ENCODE results near the gene CEP70. TPM values are rescaled to one million over a fixed set of nuclear protein-coding genes. Genes with fewer than 3 reads are reported as not detected.

The CEP70 gene
- total and polyA plus RNA-seq, 10 of the 15 experiments (the other 5 are each of a cell fraction or from before 2014, with no cell fraction given): 1.4 to 9.3 (median 2.2) TPM

DNA sequence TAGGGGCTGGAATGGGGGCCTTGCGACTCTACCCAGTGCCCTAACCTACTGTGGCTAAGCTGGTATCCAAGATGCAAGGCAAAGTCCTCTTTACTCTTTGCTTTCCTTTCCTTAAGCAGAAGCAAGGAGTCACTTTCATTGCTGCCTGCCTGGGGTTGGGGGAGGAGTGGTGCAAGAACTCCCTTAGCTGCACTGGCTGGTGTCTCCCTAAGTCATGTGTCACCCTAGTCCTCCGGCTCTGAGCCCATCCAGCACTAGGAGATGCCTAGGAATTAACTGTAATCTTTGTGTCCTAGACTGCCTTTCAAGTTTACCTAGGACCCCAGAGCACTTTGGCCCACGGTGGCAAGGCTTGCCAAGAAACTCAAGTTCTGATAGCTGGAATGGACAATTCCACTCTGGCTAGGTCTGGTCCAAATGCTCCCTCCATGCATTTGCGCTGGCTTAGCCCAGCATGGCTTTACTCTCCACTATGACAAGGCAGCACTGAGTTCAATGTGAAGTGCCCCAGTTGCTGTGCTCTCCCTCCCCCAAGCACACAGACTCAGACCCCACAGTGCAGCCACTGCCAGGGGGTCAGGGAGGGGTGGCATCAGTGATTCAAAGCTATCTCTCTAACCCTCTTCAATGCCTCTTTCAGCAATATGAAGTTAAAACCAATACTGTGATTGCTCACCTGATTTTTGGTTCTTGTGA lies 100.9 kb downstream of the CEP70 start:
- ATAC-seq (no peak), FAIRE-seq (no peak), DNase-seq (ENCODE audit: low read depth, low spot score) (no peak)
- POLR2A ChIA-PET: no interaction called here
- SMC1A ChIA-PET (ENCODE audit: uncharacterized antibody, unreplicated experiment): no interaction called here
- RAD21 ChIA-PET (ENCODE audit: unreplicated experiment): no interaction called here
- Histone ChIP-seq H3K4me1 (ENCODE audit: control insufficient read depth, insufficient read depth, low read length) (no peaks in the 10 kb centered on the region), H3K4me2 (ENCODE audit: control insufficient read depth, insufficient read depth) (no peak overlapping the region), H3K79me2 (ENCODE audit: control insufficient read depth, insufficient read depth, low read length) (no peaks in the 10 kb centered on the region), H3K27ac (ENCODE audit: control insufficient read depth, insufficient read depth) (no peak overlapping the region), H2AFZ (ENCODE audit: control insufficient read depth, low read depth, low read length) (no peak overlapping the region), H3K4me3 (no peak overlapping the region), H3K36me3 (ENCODE audit: control insufficient read depth in 2 of 2, insufficient read depth in 2 of 2, low read length in 1 of 2) (no peaks in the 10 kb centered on the region), H3K9ac (ENCODE audit: control insufficient read depth, insufficient read depth, low read length) (no peak overlapping the region), H3K9me3 (replicated peaks; ENCODE audit: control insufficient read depth, insufficient read depth, low read length) (no peaks in the 10 kb centered on the region), H4K20me1 (ENCODE audit: control insufficient read depth, insufficient read depth) (no peaks in the 10 kb centered on the region), H3K27me3 (replicated peaks in 1 of 2; ENCODE audit: control insufficient read depth in 2 of 2, insufficient read depth in 2 of 2, low read length in 1 of 2) (no peaks in the 10 kb centered on the region)
- intact Hi-C loops (cut with micrococcal nuclease; ENCODE audit: unreplicated experiment): no loop called here
- CTCF ChIA-PET: no interaction called here
- no TSS peak for BruUV-seq (replicated peaks)
- TF ChIP-seq ZBED1 (IDR thresholded peaks at IDR 0.05; ENCODE audit: borderline replicate concordance) (no peak), SUPT20H (IDR thresholded peaks at IDR 0.05; ENCODE audit: borderline replicate concordance, control insufficient read depth, low read depth, low read length) (no peak), RAD51 (IDR thresholded peaks at IDR 0.05) (no peak), FOXM1 (IDR thresholded peaks at IDR 0.05; ENCODE audit: low read depth, low read length) (no peak), SMAD5 (IDR thresholded peaks at IDR 0.05; ENCODE audit: low read depth) (no peak), IKZF1 (conservative IDR thresholded peaks at IDR 0.05) (no peak), MTA3 (IDR thresholded peaks at IDR 0.05; ENCODE audit: borderline replicate concordance, low read length) (no peak), NFXL1 (IDR thresholded peaks at IDR 0.05; ENCODE audit: borderline replicate concordance) (no peak), ZNF274 (IDR thresholded peaks at IDR 0.05; ENCODE audit: insufficient read depth, insufficient read length) (no peak)
- WGBS (ENCODE audit: insufficient coverage, insufficient replicate concordance, low lambda C conversion rate, missing lambda C conversion rate): 45% methylated on average over 4 of the region's 4 CpGs
- in situ Hi-C loops (cut with MboI): no loop called here

DNA sequence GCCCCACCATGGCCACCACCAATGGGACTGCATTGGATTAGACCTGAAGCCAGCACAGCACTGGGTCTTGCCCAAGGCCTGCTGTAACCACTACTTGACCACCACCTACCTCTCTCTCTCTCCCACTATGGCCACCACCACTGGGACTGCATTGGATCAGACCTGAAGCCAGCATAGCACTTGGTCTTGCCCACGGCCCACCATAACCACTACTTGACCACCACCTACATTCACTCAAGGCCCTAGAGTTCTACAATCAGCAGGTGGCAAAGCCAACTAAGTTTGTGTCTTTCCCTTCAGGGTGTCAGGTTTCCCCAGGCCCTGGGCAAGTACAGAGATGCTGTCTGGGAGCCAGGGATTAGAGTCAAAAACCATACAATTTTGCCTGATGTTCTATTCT lies 102.1 kb downstream of the CEP70 start:
- FAIRE-seq: no peak
- ChIA-PET RAD21 (ENCODE audit: unreplicated experiment) (no interaction called here), POLR2A (no interaction called here), SMC1A (ENCODE audit: uncharacterized antibody, unreplicated experiment) (no interaction called here), CTCF (no interaction called here)
- in situ Hi-C loops (cut with MboI): no loop called here
- DNase-seq (ENCODE audit: low read depth, low spot score): no peak
- H3K36me3 ChIP-seq (ENCODE audit: control insufficient read depth in 2 of 2, insufficient read depth in 2 of 2, low read length in 1 of 2): no peaks in the 10 kb centered on the region
- no peaks in the 10 kb centered on the region for H3K4me1 ChIP-seq (ENCODE audit: control insufficient read depth, insufficient read depth, low read length)
- no peak overlapping the region for H2AFZ ChIP-seq (ENCODE audit: control insufficient read depth, low read depth, low read length)
- no peak overlapping the region for H3K4me2 ChIP-seq (ENCODE audit: control insufficient read depth, insufficient read depth)
- H3K27me3 ChIP-seq (replicated peaks in 1 of 2; ENCODE audit: control insufficient read depth in 2 of 2, insufficient read depth in 2 of 2, low read length in 1 of 2): no peaks in the 10 kb centered on the region
- H3K79me2 ChIP-seq (ENCODE audit: control insufficient read depth, insufficient read depth, low read length): no peaks in the 10 kb centered on the region
- TF ChIP-seq FOXM1 (IDR thresholded peaks at IDR 0.05; ENCODE audit: low read depth, low read length) (no peak), NR2C2 (IDR thresholded peaks at IDR 0.05; ENCODE audit: borderline replicate concordance, control insufficient read depth, insufficient read length, low read depth) (no peak), ZSCAN29 (IDR thresholded peaks at IDR 0.05) (no peak)
- TF ChIP-seq, protein P1, sequence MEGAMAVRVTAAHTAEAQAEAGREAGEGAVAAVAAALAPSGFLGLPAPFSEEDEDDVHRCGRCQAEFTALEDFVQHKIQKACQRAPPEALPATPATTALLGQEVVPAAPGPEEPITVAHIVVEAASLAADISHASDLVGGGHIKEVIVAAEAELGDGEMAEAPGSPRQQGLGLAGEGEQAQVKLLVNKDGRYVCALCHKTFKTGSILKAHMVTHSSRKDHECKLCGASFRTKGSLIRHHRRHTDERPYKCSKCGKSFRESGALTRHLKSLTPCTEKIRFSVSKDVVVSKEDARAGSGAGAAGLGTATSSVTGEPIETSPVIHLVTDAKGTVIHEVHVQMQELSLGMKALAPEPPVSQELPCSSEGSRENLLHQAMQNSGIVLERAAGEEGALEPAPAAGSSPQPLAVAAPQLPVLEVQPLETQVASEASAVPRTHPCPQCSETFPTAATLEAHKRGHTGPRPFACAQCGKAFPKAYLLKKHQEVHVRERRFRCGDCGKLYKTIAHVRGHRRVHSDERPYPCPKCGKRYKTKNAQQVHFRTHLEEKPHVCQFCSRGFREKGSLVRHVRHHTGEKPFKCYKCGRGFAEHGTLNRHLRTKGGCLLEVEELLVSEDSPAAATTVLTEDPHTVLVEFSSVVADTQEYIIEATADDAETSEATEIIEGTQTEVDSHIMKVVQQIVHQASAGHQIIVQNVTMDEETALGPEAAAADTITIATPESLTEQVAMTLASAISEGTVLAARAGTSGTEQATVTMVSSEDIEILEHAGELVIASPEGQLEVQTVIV (IDR thresholded peaks at IDR 0.05; ENCODE audit: borderline replicate concordance, partially characterized antibody): no peak
- 0% methylated on average over 1 of the region's 1 CpG for WGBS (ENCODE audit: insufficient coverage, insufficient replicate concordance, low lambda C conversion rate, missing lambda C conversion rate)
- no peak overlapping the region for H3K4me3 ChIP-seq
- intact Hi-C loops (cut with micrococcal nuclease; ENCODE audit: unreplicated experiment): no loop called here
- no peak overlapping the region for H3K9ac ChIP-seq (ENCODE audit: control insufficient read depth, insufficient read depth, low read length)
- BruUV-seq (replicated peaks): no TSS peak
- no peaks in the 10 kb centered on the region for H4K20me1 ChIP-seq (ENCODE audit: control insufficient read depth, insufficient read depth)
- H3K9me3 ChIP-seq (replicated peaks; ENCODE audit: control insufficient read depth, insufficient read depth, low read length): peaks cover 3% of the 10 kb centered on the region; the same call in 1 of the 3 replicates
- no peak overlapping the region for H3K27ac ChIP-seq (ENCODE audit: control insufficient read depth, insufficient read depth)
- no peak for ATAC-seq

Data from GM12878 (cell line).